HG02943 (cell line): Measurements from ENCODE around the gene NSDHL.

Source experiments
- ATAC-seq: cut with Tn5 transposase; IDR thresholded peaks from one replicate; pipeline ENCODE4 v1.9.1; 2021; ENCODE audit warnings: mild to moderate bottlenecking, low read depth, moderate library complexity; ENCODE audit not compliant: unreplicated experiment

Gene NSDHL

GRCh38 chrX:152843852-152844251 lies 13.0 kb downstream of the NSDHL start:
- ATAC-seq, result no peak

- no peak for ATAC-seq
Measured at GRCh38 chrX:152844256-152844655, 13.4 kb downstream of the NSDHL start.

- no peak for ATAC-seq
Measured at GRCh38 chrX:152845618-152846240, 14.9 kb downstream of the NSDHL start.

- no peak for ATAC-seq
Measured at GRCh38 chrX:152847281-152847680, 16.4 kb downstream of the NSDHL start.

GRCh38 chrX:152850465-152850864 lies 19.6 kb downstream of the NSDHL start:
- ATAC-seq, result no peak

- no peak for ATAC-seq
Measured at GRCh38 chrX:152853986-152854385, 23.1 kb downstream of the NSDHL start.

- no peak for ATAC-seq
Measured at GRCh38 chrX:152861116-152861515, 30.3 kb downstream of the NSDHL start.

- ATAC-seq, result no peak
Measured at GRCh38 chrX:152861826-152862225, 31.0 kb downstream of the NSDHL start.

- no peak for ATAC-seq
Measured at GRCh38 chrX:152865232-152865920, 34.5 kb downstream of the NSDHL start.

- ATAC-seq, result no peak
Measured at GRCh38 chrX:152866386-152866785, 35.5 kb downstream of the NSDHL start.

GRCh38 chrX:152869972-152870371 lies 39.1 kb downstream of the NSDHL start:
- no peak for ATAC-seq

GRCh38 chrX:152871260-152871659 lies 40.4 kb downstream of the NSDHL start:
- no peak for ATAC-seq

GRCh38 chrX:152872522-152872921 lies 41.7 kb downstream of the NSDHL start:
- ATAC-seq, result no peak

- ATAC-seq, result no peak
Measured at GRCh38 chrX:152873361-152873760, 42.5 kb downstream of the NSDHL start.

GRCh38 chrX:152876931-152877840 lies 46.3 kb downstream of the NSDHL start:
- ATAC-seq, result no peak

- no peak for ATAC-seq
Measured at GRCh38 chrX:152878976-152879755, 48.3 kb downstream of the NSDHL start.

GRCh38 chrX:152881289-152881688 lies 50.4 kb downstream of the NSDHL start:
- ATAC-seq, result no peak

GRCh38 chrX:152884171-152884570 lies 53.3 kb downstream of the NSDHL start:
- ATAC-seq, result no peak

- no peak for ATAC-seq
Measured at GRCh38 chrX:152886716-152887115, 55.9 kb downstream of the NSDHL start.

- ATAC-seq, result no peak
Measured at GRCh38 chrX:152892499-152892898, 61.6 kb downstream of the NSDHL start.
